Endothelial cell of umbilical vein (primary cell): ENCODE data around the gene NFS1. TPM values are rescaled to one million over a fixed set of nuclear protein-coding genes. Genes with fewer than 3 reads are reported as not detected.
"Not testable (repeated sequence)": the region's sequence is repeated elsewhere in the genome, so short reads cannot be mapped to it uniquely, and the experiment has no call there.

ENCODE experiments used
- BruUV-seq: library from RNA; stranded (reverse); fragments of 400-500 nt; replicated peaks from 2 replicates; lab custom pipeline; 2021; lab: Mats Ljungman, UMichigan
- CTCF ChIA-PET: fragments of 300-600, 350-600 bp; sonication (Branson Sonifier 250); formaldehyde crosslinking; loops from one replicate; lab custom pipeline; 2021; ENCODE audit warnings: antibody characterized with exemption, inconsistent platforms; lab: Charles Lee
- POLR2A ChIA-PET: fragments of 300-600, 350-600 bp; sonication (Branson Sonifier 250); formaldehyde crosslinking; loops from one replicate; lab custom pipeline; 2021; ENCODE audit warnings: antibody characterized with exemption, inconsistent platforms; lab: Charles Lee
- DNase-seq: peaks from one replicate; pipeline ENCODE4 v3.0.0-alpha.2; 2011; ENCODE audit warnings: low read depth, low spot score
- FAIRE-seq: peaks from 2 replicates; lab custom pipeline; 2011; peaks lifted over from hg19 to GRCh38; lab: Jason Lieb, UNC
- H2AFZ ChIP-seq: 2 replicates; pipeline ENCODE4 v1.6.0; 2012; ENCODE audit warnings: low read depth, low read length, control low read depth, inconsistent platforms
- H3K27ac ChIP-seq: 2 replicates; pipeline ENCODE4 v1.5.1; 2011; ENCODE audit warnings: low read depth, mild to moderate bottlenecking, control low read depth, low read length, moderate library complexity; ENCODE audit not compliant: insufficient read depth
- H3K27me3 ChIP-seq, 2 experiments: 2 replicates each; pipeline versions ENCODE4 v1.6.0 to v1.6.1; 2011; ENCODE audit warnings: low read length in 2 of 2, mixed read lengths in 1 of 2; ENCODE audit not compliant: control insufficient read depth in 2 of 2, insufficient read depth in 2 of 2
- H3K36me3 ChIP-seq, 2 experiments: 2 replicates in 1 of 2; 3 replicates in 1 of 2; pipeline ENCODE4 v1.5.1; 2011; ENCODE audit warnings: low read length in 2 of 2, mild to moderate bottlenecking in 1 of 2, moderate library complexity in 1 of 2; ENCODE audit not compliant: control insufficient read depth in 2 of 2, insufficient read depth in 2 of 2; ENCODE audit errors: extremely low read depth in 1 of 2
- H3K4me1 ChIP-seq: 3 replicates; pipeline ENCODE4 v1.5.1; 2011; ENCODE audit warnings: mild to moderate bottlenecking, low read length; ENCODE audit not compliant: control insufficient read depth, insufficient read depth; ENCODE audit errors: extremely low read depth
- H3K4me2 ChIP-seq: 2 replicates; pipeline ENCODE4 v1.6.1; 2011; ENCODE audit warnings: low read length, control low read depth, mixed read lengths; ENCODE audit not compliant: insufficient read depth
- H3K4me3 ChIP-seq, 3 experiments: fragments of 200-600 bp in 1 of 3; sonication (generic), shearing (Covaris generic) in 1 of 3; replicated peaks in 1 of 3; 2 replicates each; pipeline ENCODE4 v1.5.1; 2011 to 2016; ENCODE audit warnings: control low read depth in 3 of 3, low read length in 3 of 3, mild to moderate bottlenecking in 2 of 3, inconsistent platforms in 1 of 3, low read depth in 1 of 3, moderate library complexity in 1 of 3; ENCODE audit not compliant: insufficient read depth in 1 of 3
- H3K79me2 ChIP-seq: 2 replicates; pipeline ENCODE4 v1.6.0; 2012; ENCODE audit warnings: low read length, inconsistent platforms; ENCODE audit not compliant: control insufficient read depth, insufficient read depth
- H3K9ac ChIP-seq: replicated peaks from 2 replicates; pipeline ENCODE3; 2011; ENCODE audit warnings: low read length, control low read depth; ENCODE audit not compliant: insufficient read depth; ENCODE audit errors: extremely low read depth
- H3K9me1 ChIP-seq: replicated peaks from 3 replicates; pipeline ENCODE4 v1.6.0; 2011; ENCODE audit warnings: mild to moderate bottlenecking, low read length; ENCODE audit not compliant: control insufficient read depth, insufficient read depth; ENCODE audit errors: extremely low read depth
- H3K9me3 ChIP-seq: replicated peaks from 2 replicates; pipeline ENCODE4 v1.5.1; 2012; ENCODE audit warnings: low read length, inconsistent platforms; ENCODE audit not compliant: control insufficient read depth, insufficient read depth
- H4K20me1 ChIP-seq: replicated peaks from 2 replicates; pipeline ENCODE3; 2011; ENCODE audit warnings: mild to moderate bottlenecking, low read length; ENCODE audit not compliant: control insufficient read depth, insufficient read depth; ENCODE audit errors: extremely low read depth
- CTCF ChIP-seq, 2 donors: IDR thresholded peaks; 1 replicate in 1 of 2; 2 replicates in 1 of 2; pipeline ENCODE4 v1.5.1; 2011; ENCODE audit warnings: low read length in 2 of 2, mild to moderate bottlenecking in 2 of 2, moderate library complexity in 2 of 2, control low read depth in 1 of 2, inconsistent platforms in 1 of 2, low read depth in 1 of 2; ENCODE audit not compliant: insufficient read depth in 1 of 2; ENCODE audit errors: extremely low read depth in 1 of 2
- EZH2 ChIP-seq: IDR thresholded peaks from 2 replicates; pipeline ENCODE4 v1.6.1; 2012; ENCODE audit warnings: borderline replicate concordance, low read depth, mild to moderate bottlenecking, moderate library complexity, low read length, inconsistent platforms; ENCODE audit not compliant: severe bottlenecking
- FOS ChIP-seq: IDR thresholded peaks from 2 replicates; pipeline ENCODE4 v1.6.1; 2011; ENCODE audit warnings: mild to moderate bottlenecking, low read length, moderate library complexity, borderline replicate concordance; ENCODE audit not compliant: insufficient read depth
- GATA2 ChIP-seq: IDR thresholded peaks from 2 replicates; pipeline ENCODE4 v1.7.0; 2011; ENCODE audit warnings: low read depth, mild to moderate bottlenecking, moderate library complexity, mixed read lengths, low read length; ENCODE audit not compliant: insufficient read length, insufficient read depth
- JUN ChIP-seq: IDR thresholded peaks from 2 replicates; pipeline ENCODE4 v1.6.1; 2011; ENCODE audit warnings: borderline replicate concordance, low read depth; ENCODE audit not compliant: insufficient read length, insufficient read depth
- MAX ChIP-seq: IDR thresholded peaks from 2 replicates; pipeline ENCODE4 v1.6.1; 2011; ENCODE audit not compliant: insufficient read depth, insufficient read length
- MYC ChIP-seq: IDR thresholded peaks from one replicate; pipeline ENCODE4 v1.6.1; 2011; ENCODE audit warnings: mild to moderate bottlenecking, low read depth, low read length
- POLR2A ChIP-seq: IDR thresholded peaks from 2 replicates; pipeline ENCODE4 v1.6.1; 2012; ENCODE audit warnings: low read depth, mild to moderate bottlenecking, control low read depth, low read length
- POLR2AphosphoS5 ChIP-seq: IDR thresholded peaks from 2 replicates; pipeline ENCODE4 v1.6.1; 2012; ENCODE audit warnings: low read depth, mild to moderate bottlenecking, control low read depth, low read length, moderate library complexity; ENCODE audit not compliant: insufficient read depth
- dilution Hi-C: fragments of 300-500 bp; cut with MboI; formaldehyde crosslinking; loops from one replicate; pipeline ENCODE4 v1.15.0; 2019; ENCODE audit warnings: low sequenced_read_pairs; ENCODE audit not compliant: extremely low pct_ligation_motif_present
- intact Hi-C: fragments of 100-400 bp; cut with micrococcal nuclease; formaldehyde crosslinking; loops from one replicate; pipeline ENCODE4 v1.10.0; 2022
- polyA plus RNA-seq, 4 experiments: library from polyadenylated mRNA; depleted of rRNA in 3 of 4; stranded (reverse) in 3 of 4; unstranded in 1 of 4; fragments of >200 nt; gene quantifications; 2 replicates each; pipeline versions ENCODE4 v1.2.1 to v1.2.3, GENCODE V29; 2011 to 2012; ENCODE audit warnings: missing spikeins in 1 of 4
- total RNA-seq: library from RNA; stranded (reverse); gene quantifications from 2 replicates; pipeline ENCODE4 v1.2.3, GENCODE V29; 2021

The NFS1 gene
- total and polyA plus RNA-seq, 2 donors (not counting 3 experiments of a cell fraction or from before 2014, with no cell fraction given) = 25.1 to 28.4 TPM

- H3K4me3 ChIP-seq, POLR2A ChIA-PET, H3K9me1 ChIP-seq, dilution Hi-C loops, H3K4me1 ChIP-seq, H3K9me3 ChIP-seq, H4K20me1 ChIP-seq, DNase-seq, intact Hi-C loops, H3K4me2 ChIP-seq, BruUV-seq, FAIRE-seq, H3K27me3 ChIP-seq, H2AFZ ChIP-seq, H3K9ac ChIP-seq, H3K27ac ChIP-seq: not testable (repeated sequence)
- CTCF ChIA-PET = interaction anchor here (1.2 kb wide), 1 partner anchor 14 kb away, joined by 3 read pairs; no protein-coding TSS in a partner anchor
- H3K36me3 ChIP-seq = peaks cover 19 to 51% of the 10 kb centered on the region in 2 experiments
- peaks cover 22% of the 10 kb centered on the region for H3K79me2 ChIP-seq
Measured at GRCh38 chr20:35705894-35706293, 6.7 kb upstream of the NFS1 start.

- TF ChIP-seq EZH2 (no peak), JUN (no peak), POLR2A (no peak), FOS (no peak), MAX (no peak), GATA2 (no peak), CTCF (IDR thresholded peaks at IDR 0.05; ENCODE audit: extremely low read depth in 1 of 2, insufficient read depth in 1 of 2, low read depth in 1 of 2, low read length in 2 of 2) (no peak), POLR2AphosphoS5 (no peak), MYC (no peak)
- ChIA-PET CTCF (interaction anchor here (1.3 kb wide), 1 partner anchor 8 kb away, joined by 3 read pairs; no protein-coding TSS in a partner anchor), POLR2A (interaction anchor here (1.1 kb wide), 1 partner anchor 38 kb away, joined by 4 read pairs; no protein-coding TSS in a partner anchor)
- Histone ChIP-seq H3K9me1 (no peaks in the 10 kb centered on the region), H3K4me1 (peaks cover 9% of the 10 kb centered on the region), H2AFZ (no peak overlapping the region), H3K79me2 (peaks cover 20% of the 10 kb centered on the region), H3K36me3 (peaks cover 19 to 40% of the 10 kb centered on the region in 2 experiments), H4K20me1 (peaks cover 5% of the 10 kb centered on the region), H3K9me3 (no peaks in the 10 kb centered on the region), H3K4me3 (no peak overlapping the region), H3K4me2 (no peak overlapping the region), H3K27ac (no peak overlapping the region), H3K9ac (no peak overlapping the region), H3K27me3 (no peaks in the 10 kb centered on the region)
- dilution Hi-C loops = no loop called here
- no TSS peak for BruUV-seq
- intact Hi-C loops = no loop called here
- DNase-seq = no peak
- no peak for FAIRE-seq
Measured at GRCh38 chr20:35704514-35705261, 5.5 kb upstream of the NFS1 start.
